Neural progenitor cell (in vitro differentiated cells): Measurements from ENCODE around the gene ST3GAL6. TPM values are rescaled to one million over a fixed set of nuclear protein-coding genes. Genes with fewer than 3 reads are reported as not detected.

Source experiments
- DNase-seq: peaks from one replicate; pipeline ENCODE4 v3.0.0-alpha.2; 2016; ENCODE audit warnings: low spot score
- H2AFZ ChIP-seq: fragments of 200-600 bp; sonication (generic); replicated peaks from 2 replicates; pipeline ENCODE4 v1.6.1; 2016; ENCODE audit warnings: antibody characterized with exemption
- H3F3A ChIP-seq: fragments of 200-600 bp; sonication (generic); 2 replicates; pipeline ENCODE4 v1.6.1; 2016; ENCODE audit warnings: antibody characterized with exemption, low read depth
- H3K27ac ChIP-seq: fragments of 200-600 bp; sonication (generic); 2 replicates; pipeline ENCODE4 v1.5.1; 2016; ENCODE audit warnings: mild to moderate bottlenecking
- H3K27me3 ChIP-seq: fragments of 200-600 bp; sonication (generic); 2 replicates; pipeline ENCODE4 v1.6.1; 2016; ENCODE audit warnings: mild to moderate bottlenecking, moderate library complexity
- H3K36me3 ChIP-seq: fragments of 200-600 bp; sonication (generic); 2 replicates; pipeline ENCODE4 v1.5.1; 2016
- H3K4me1 ChIP-seq: fragments of 200-600 bp; sonication (generic); 2 replicates; pipeline ENCODE4 v1.6.1; 2016; ENCODE audit warnings: mixed run types
- H3K4me2 ChIP-seq: fragments of 200-600 bp; sonication (generic); 2 replicates; pipeline ENCODE4 v1.6.1; 2016
- H3K4me3 ChIP-seq: fragments of 200-600 bp; sonication (generic); 2 replicates; pipeline ENCODE4 v1.5.1; 2016
- H3K79me2 ChIP-seq: fragments of 200-600 bp; sonication (generic); 2 replicates; pipeline ENCODE4 v1.6.1; 2016; ENCODE audit warnings: low read depth
- H3K9ac ChIP-seq: fragments of 200-600 bp; sonication (generic); 2 replicates; pipeline ENCODE4 v1.6.1; 2016
- H3K9me3 ChIP-seq: fragments of 200-600 bp; sonication (generic); 2 replicates; pipeline ENCODE4 v1.5.1; 2016; ENCODE audit warnings: low read depth
- H4K20me1 ChIP-seq: fragments of 200-600 bp; sonication (generic); 2 replicates; pipeline ENCODE4 v1.6.1; 2016; ENCODE audit warnings: low read depth
- H3K27ac Mint-ChIP-seq: 3 replicates; pipeline ENCODE4 v1.8.0; 2021; ENCODE audit warnings: mixed read lengths
- H3K27me3 Mint-ChIP-seq: 2 replicates; pipeline ENCODE4 v1.8.0; 2022; ENCODE audit warnings: low read depth, mild to moderate bottlenecking, inconsistent platforms, moderate library complexity, mixed read lengths; ENCODE audit not compliant: insufficient read depth
- H3K36me3 Mint-ChIP-seq: 3 replicates; pipeline ENCODE4 v1.8.0; 2021; ENCODE audit warnings: mixed read lengths
- H3K4me1 Mint-ChIP-seq: 3 replicates; pipeline ENCODE4 v1.8.0; 2021; ENCODE audit warnings: mixed read lengths
- H3K4me3 Mint-ChIP-seq: 3 replicates; pipeline ENCODE4 v1.8.0; 2021; ENCODE audit warnings: mild to moderate bottlenecking, moderate library complexity, mixed read lengths
- H3K9me3 Mint-ChIP-seq: 3 replicates; pipeline ENCODE4 v1.8.0; 2020; ENCODE audit warnings: mixed read lengths
- CTCF ChIP-seq: fragments of 200-600 bp; sonication (generic); IDR thresholded peaks from 2 replicates; pipeline ENCODE4 v1.5.1; 2017; ENCODE audit warnings: antibody characterized with exemption, mild to moderate bottlenecking
- EZH2 ChIP-seq: fragments of 200-600 bp; sonication (generic); IDR thresholded peaks from 2 replicates; pipeline ENCODE4 v1.6.1; 2017; ENCODE audit warnings: antibody characterized with exemption, mild to moderate bottlenecking, moderate library complexity
- EZH2phosphoT487 ChIP-seq: fragments of 200-600 bp; sonication (generic); IDR thresholded peaks from 2 replicates; pipeline ENCODE4 v1.6.1; 2017; ENCODE audit warnings: antibody characterized with exemption
- total RNA-seq: library from RNA; depleted of rRNA; stranded (reverse); fragments of >200 nt; gene quantifications from 2 replicates; pipeline ENCODE4 v1.2.3, GENCODE V29; 2015; ENCODE audit warnings: low replicate concordance

The ST3GAL6 gene
- total RNA-seq, 1 donor from 2014 or later: 18.6 TPM

DNA sequence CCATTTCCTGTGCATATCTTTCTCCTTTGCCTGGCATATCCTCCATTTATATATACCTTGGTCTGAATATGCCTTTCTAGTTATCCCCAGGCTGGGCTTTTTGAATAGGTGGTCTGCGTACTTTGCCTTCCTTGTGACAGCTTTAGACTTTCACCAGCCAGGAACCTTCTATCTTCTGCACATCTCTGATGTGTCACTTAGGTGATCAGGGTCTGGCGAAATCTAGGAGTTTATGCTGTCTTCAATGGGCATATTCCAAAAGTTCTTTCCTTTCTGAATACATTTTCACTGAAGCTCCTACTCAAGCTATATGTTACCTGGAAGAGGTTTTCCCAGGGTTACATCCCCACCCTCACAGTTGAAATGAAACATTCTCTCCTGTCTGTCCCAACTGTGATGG lies 27.8 kb upstream of the ST3GAL6 start:
- no peak overlapping the region for H3K4me2 ChIP-seq
- TF ChIP-seq CTCF (no peak), EZH2 (no peak), EZH2phosphoT487 (no peak)

DNA sequence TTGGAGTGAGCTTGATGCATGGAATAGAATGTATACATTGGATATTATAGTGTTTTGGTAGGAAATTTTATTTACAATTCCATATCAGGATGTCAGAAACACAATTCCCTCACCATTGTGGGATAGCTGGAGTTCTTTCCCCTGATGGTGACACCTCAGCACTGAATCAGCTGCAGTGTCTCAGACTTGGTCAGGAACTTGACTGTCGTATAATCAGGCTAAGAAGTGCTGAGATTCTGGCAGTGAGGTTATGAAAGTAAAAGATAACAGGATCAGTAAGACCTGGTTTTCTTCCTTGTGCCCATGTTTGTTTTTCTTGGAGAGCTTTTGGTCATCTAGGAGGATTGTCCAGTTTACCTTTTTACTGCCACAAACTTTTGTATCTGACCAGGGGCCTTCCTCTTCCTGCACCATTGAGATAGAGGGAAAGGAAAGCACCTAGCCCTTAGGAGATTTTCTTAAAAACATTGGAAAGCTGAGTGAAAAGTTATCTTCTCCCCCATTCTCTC lies 27.3 kb upstream of the ST3GAL6 start:
- Mint-ChIP-seq H3K27me3 (peaks cover 9% of the 10 kb centered on the region), H3K36me3 (peaks cover 6% of the 10 kb centered on the region), H3K9me3 (no peaks in the 10 kb centered on the region), H3K4me1 (peaks cover 15% of the 10 kb centered on the region), H3K4me3 (no peak overlapping the region), H3K27ac (no peak overlapping the region)
- Histone ChIP-seq H3K36me3 (no peaks in the 10 kb centered on the region), H3K9me3 (no peaks in the 10 kb centered on the region), H3K4me1 (peaks cover 11% of the 10 kb centered on the region), H2AFZ (no peak overlapping the region), H3K4me3 (no peak overlapping the region), H3K4me2 (no peak overlapping the region), H3F3A (peaks cover 13% of the 10 kb centered on the region), H3K79me2 (peaks cover 12% of the 10 kb centered on the region), H4K20me1 (no peaks in the 10 kb centered on the region), H3K9ac (no peak overlapping the region), H3K27ac (no peak overlapping the region), H3K27me3 (peaks cover 23% of the 10 kb centered on the region)
- DNase-seq: no peak
- TF ChIP-seq EZH2 (no peak), EZH2phosphoT487 (no peak), CTCF (no peak)

More for the DNA sequence above, 27.8 kb upstream of the ST3GAL6 start:
- Histone ChIP-seq H3K4me1 (peaks cover 11% of the 10 kb centered on the region), H3F3A (peaks cover 13% of the 10 kb centered on the region), H3K27ac (no peak overlapping the region), H3K36me3 (no peaks in the 10 kb centered on the region), H3K9me3 (no peaks in the 10 kb centered on the region), H2AFZ (no peak overlapping the region), H3K4me3 (no peak overlapping the region), H4K20me1 (no peaks in the 10 kb centered on the region), H3K79me2 (peaks cover 12% of the 10 kb centered on the region), H3K27me3 (peaks cover 23% of the 10 kb centered on the region), H3K9ac (no peak overlapping the region)
- no peak overlapping the region for H3K4me3 Mint-ChIP-seq
- H3K36me3 Mint-ChIP-seq: peaks cover 6% of the 10 kb centered on the region
- H3K27me3 Mint-ChIP-seq: peaks cover 14% of the 10 kb centered on the region
- H3K4me1 Mint-ChIP-seq: peaks cover 15% of the 10 kb centered on the region
- no peak for DNase-seq
- no peaks in the 10 kb centered on the region for H3K9me3 Mint-ChIP-seq
- H3K27ac Mint-ChIP-seq: no peak overlapping the region

DNA sequence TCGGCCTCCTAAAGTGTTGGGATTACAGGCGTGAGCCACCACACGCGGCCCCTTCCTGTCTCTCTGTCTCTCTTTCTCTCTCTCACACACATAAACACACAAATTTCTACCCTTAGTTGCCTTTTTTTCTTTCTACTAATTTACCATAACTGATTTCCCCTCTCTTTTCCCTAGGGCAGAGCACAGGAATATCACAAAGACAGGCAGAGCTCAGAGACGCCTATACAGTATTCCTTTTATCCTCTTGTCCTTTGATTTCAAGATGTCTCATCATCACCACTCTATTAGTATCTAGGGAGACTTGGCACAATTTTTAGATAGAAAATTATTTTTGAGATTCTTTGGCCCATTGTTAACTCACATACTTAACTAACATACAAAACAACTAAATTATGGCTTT lies 25.8 kb upstream of the ST3GAL6 start:
- Histone ChIP-seq H3K9ac (no peak overlapping the region), H3K27me3 (peaks cover 23% of the 10 kb centered on the region), H3K27ac (no peak overlapping the region), H2AFZ (no peak overlapping the region), H3K9me3 (no peaks in the 10 kb centered on the region), H3F3A (peaks cover 6% of the 10 kb centered on the region), H3K4me3 (no peak overlapping the region), H3K4me2 (no peak overlapping the region), H3K4me1 (peaks cover 8% of the 10 kb centered on the region), H3K79me2 (peaks cover 12% of the 10 kb centered on the region), H3K36me3 (no peaks in the 10 kb centered on the region), H4K20me1 (no peaks in the 10 kb centered on the region)
- no peak for DNase-seq
- H3K4me3 Mint-ChIP-seq: no peak overlapping the region
- peaks cover 5% of the 10 kb centered on the region for H3K27me3 Mint-ChIP-seq
- TF ChIP-seq EZH2: no peak
- TF ChIP-seq EZH2phosphoT487: no peak
- no peak for TF ChIP-seq CTCF
- peaks cover 6% of the 10 kb centered on the region for H3K36me3 Mint-ChIP-seq
- H3K9me3 Mint-ChIP-seq: no peaks in the 10 kb centered on the region
- H3K4me1 Mint-ChIP-seq: peaks cover 12% of the 10 kb centered on the region
- H3K27ac Mint-ChIP-seq: no peak overlapping the region
